ENCODE results near the gene FGFR3. TPM values are rescaled to one million over a fixed set of nuclear protein-coding genes. Genes with fewer than 3 reads are reported as not detected.

FGFR3 gene
- total RNA-seq, 1 donor from 2014 or later, result 14.7 TPM

- no peak for DNase-seq
These were observed 4.7 kb upstream of the FGFR3 start for GRCh38 chr4:1788254-1788973.

DNA sequence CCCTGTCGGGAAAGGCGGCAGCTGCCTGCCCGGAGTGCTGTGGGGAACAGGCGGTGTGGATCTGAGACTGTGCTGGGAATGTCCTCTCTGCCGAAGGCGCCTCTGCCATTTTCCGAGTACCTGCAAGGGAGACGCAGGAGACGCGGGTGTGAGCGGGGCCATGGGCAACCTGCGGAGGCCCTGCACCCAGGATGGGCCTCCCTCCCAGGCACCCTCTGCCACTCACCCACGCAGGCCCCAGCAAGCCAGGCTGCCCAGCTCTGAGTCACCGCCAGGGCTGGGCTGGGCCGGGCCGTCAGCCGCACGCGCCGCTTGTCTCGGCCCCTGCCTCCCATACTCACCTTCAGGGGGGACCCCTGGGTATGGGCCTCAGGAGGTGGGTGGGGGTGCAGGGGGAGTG, 3.5 kb upstream of the FGFR3 start:
- DNase-seq, result no peak

GRCh38 chr4:1790005-1790404, 3.1 kb upstream of the FGFR3 start:
- no peak for DNase-seq

DNA sequence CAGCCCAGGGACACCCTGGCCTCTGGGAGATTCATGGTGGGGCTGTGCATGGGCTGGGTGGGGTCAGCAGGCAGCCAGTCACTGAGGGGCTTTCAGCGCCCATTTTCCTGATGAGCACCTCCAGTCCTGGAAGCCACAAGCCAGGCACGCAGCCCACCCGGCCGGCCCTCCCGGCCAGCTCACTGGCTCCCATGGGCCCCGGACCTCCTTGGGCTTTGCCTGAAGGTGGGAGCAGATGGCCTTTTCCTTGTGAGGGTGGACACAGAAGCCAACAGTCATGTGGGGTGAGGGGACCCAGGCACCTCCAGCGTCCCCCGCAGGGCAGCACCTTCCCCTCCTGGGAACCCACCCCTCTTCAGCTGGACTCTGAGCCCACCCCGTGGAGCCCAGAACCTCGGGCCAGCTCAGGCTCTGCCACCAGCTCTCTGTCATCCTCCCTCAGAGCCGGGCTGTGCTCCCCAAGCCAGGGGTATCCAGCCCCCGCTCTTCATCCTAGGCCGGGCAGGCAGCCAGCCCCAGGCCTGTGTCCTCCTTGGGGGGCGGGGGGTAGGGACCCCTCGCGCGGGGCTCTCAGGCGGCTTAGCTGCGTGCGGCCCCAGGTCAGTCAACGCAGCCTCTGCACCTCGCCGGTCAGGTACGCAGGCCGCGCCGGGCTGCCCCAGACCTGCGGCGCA, 798 bp upstream of the FGFR3 start:
- no peak for DNase-seq

DNA sequence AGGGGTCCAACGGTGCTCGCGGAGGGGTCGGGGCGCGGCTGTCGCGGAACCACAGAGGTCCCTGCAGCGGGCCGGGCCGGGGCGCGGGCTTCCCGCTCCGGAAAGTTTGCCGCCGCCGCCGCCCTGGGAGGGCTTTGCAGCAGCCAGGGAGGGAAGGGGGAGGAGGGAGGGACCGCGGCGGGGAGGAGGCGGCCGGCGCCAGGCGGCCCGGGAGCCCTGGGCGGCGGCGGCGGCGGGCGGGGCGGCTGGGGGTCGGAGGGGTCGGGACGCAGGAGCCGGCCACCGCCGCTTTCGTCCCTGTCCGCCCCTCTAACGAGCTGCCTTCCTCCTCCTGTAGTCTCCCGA, 375 bp downstream of the FGFR3 start:
- no peak for DNase-seq

DNA sequence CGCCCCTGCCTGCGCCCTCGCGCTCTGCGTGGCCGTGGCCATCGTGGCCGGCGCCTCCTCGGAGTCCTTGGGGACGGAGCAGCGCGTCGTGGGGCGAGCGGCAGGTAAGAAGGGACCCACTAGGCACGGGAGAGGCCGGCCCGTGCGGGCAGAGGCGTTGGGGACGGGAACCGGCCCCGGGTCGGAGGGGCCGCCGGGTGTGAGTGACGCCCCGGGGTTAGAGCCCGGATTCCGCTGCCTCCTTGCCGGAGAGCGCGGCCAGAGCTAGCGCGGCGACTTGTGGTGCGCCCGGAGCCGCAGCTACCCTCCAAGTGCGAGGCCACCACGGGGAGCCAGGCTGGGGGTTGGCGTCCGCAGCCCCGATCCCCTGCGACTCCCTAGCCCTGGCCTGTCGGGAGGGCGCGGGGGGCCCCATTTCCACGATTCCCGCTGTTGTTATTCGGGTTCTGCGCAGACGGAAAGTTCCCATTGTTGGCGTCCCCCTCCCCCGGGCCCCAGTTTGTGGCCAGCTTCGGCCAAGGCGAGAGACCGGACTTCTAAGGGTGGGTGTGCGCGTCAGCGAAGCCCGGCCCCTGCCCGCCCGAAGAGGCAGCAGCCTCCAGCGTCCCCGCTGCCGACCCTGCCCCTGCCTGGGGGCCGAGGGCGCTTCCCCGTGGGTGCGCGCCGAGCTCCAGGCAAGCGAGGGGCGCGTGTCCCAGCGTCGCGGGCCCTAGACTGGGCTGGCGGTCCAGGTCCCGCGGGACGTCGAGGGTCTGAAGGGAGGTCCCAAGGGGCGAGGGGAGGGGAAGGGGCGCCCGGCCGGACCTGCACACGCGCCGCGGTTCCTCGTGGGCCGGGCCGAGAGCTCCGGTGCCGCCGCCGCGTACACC, 1.1 kb downstream of the FGFR3 start:
- no peak for DNase-seq

- DNase-seq, result no peak
These were observed 1.8 kb downstream of the FGFR3 start for GRCh38 chr4:1794809-1795298.

DNA sequence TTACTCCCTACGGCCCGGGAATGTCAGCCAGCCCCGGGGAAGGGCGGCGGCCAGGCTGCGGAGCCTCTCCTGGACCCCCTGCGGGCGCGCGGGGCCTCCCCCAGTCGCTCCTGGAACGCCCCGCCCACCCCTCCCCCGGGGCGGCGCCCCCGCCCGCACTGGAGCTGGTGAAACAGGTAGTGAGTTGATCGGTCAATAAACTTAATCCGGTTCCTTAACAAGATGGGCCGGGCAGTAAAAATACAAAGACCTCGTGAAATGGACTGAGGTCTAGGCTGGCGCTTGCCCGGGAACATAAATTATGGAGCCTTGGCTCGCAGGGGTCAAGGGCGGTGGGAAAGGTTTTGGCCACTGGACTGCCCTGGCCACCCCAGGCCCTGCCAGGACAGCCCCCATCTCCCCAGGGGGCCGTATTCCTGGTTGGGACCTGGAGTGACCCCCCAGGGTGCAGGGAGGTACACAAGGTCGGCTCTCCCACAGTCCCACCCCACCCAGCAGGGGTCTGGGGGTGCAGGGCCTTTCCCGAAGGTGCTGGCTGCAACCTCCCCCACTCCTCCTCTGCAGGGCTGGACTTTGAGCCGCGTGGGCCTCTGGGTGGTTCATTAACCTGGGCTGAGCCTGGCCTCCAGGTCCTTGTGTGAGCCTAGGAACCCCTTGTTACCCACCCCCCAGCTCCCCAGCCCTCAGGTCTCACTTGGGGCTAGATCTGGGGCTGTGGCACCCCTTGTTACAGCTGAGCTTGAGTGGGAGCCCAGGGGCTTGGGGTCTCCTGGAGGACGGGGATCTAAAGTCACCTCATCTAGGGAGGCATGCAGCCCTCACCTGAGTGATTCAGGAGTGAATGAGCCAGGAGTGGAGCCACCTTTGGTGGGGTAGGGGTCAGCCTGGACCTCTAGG, 2.5 kb downstream of the FGFR3 start:
- DNase-seq, result no peak

DNA sequence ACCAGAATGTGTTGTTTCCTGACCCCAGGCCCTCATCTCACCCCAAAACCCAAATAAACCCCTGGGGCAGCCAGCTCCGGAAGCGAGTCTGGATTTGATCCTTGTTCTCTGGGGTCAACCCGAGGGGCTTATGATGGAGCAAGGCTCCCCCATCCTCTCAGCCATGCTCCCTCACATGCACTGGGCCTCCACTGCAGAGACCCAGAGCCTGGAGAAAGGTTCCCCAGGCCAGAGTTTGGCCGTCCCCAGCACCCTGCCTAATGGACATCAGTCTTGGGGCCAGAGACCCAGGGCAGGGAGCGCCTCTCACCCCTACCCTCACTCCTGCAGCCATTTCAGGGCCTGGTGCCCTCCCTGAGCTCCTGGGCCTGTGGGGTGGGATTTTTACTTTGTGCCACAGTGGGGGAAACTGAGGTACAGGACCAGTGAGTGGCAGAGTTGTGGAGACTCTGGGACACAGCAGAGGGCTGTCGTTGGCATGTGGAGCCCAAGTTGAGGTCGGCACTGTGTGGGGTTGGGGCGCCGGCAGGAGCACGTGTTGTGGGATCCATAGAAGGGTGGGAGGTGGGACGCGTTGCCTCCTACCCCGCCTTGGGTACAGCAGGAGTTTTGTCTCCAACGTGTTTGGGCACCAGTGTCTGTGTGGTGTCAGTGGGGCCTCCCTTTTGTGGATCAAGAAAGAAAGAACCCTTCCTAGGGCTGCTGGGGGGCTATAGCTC, 3.6 kb downstream of the FGFR3 start:
- no peak for DNase-seq

GRCh38 chr4:1797298-1797860, 4.3 kb downstream of the FGFR3 start:
- no peak for DNase-seq

DNA sequence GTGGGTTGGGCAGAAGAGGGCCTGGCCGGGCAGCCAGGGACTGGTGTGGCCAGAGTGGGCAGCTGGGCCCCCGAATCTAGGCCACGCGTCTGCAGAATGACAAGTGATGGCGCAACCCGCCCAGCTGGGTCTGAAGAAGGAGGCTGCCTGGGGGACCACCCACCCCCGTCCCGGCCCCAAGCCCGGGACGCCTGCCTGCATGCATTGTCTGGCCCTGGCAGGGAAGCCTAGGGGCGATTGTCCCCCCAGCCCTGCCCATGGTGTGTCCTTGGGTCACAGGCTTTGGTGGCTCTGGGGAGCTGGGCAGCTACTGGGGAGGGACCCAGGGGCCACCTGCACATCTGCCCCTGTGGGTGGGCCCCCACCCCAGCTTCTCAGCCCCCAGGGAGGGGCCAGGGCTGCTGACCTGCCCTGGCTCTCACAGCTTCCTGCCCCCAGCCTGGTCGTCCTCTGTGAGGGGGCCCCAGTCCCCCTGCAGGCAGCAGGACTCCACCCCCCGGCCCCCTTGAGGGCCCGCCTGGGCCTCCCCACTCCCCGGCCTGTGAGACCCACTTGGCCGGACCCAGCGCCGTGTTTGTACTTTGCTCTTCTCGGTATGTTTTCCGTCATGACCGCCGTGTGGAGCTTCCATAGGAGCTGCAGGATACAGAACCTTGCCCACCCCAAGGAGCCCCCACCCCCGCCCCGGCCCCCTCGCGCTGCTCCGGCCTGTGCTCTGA, 4.9 kb downstream of the FGFR3 start:
- peak; percentile 14 for DNase-seq

- DNase-seq, result no peak
These were observed 5.7 kb downstream of the FGFR3 start for GRCh38 chr4:1798580-1799386.

GRCh38 chr4:1799387-1800375, 6.6 kb downstream of the FGFR3 start:
- DNase-seq, result no peak

GRCh38 chr4:1800805-1801204, 7.7 kb downstream of the FGFR3 start:
- no peak for DNase-seq

GRCh38 chr4:1801286-1801958, 8.3 kb downstream of the FGFR3 start:
- no peak for DNase-seq

DNA sequence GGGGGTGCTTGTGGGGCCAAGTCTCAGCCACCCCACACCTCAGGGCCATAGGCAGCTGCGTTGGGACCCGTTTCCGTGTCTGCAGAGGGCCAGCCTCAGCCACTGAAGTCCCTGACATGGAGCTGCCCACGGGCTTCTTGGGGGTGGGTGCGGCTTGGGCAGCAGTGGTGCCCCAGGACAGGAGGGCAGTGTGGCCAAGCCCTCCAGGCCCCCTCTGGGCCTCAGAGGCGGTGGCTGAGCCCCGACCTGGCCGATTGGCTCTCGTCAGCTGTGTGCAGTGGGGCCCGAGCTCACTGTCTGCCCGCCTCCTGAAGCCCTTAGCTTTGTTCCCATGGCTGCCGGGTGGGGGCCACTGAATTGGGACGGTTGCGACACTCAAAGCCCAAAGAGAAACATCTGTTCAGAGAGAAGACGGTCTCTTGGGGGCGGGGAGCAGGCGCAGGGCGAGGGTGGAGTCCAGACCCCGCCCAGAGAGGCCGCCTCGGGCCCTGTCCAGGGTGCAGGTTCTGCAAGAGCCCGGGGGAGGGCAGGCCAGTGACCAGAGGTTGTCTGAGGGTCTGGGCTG, 9.1 kb downstream of the FGFR3 start:
- DNase-seq, result no peak

Measured in occipital lobe (tissue), 2 donors.